Retina (tissue), 1 donor: Measurements from ENCODE around the gene SEMA5A.

Source experiments
- DNase-seq: peaks from one replicate; pipeline ENCODE4 v3.0.0-alpha.2; 2016

Gene SEMA5A

DNA sequence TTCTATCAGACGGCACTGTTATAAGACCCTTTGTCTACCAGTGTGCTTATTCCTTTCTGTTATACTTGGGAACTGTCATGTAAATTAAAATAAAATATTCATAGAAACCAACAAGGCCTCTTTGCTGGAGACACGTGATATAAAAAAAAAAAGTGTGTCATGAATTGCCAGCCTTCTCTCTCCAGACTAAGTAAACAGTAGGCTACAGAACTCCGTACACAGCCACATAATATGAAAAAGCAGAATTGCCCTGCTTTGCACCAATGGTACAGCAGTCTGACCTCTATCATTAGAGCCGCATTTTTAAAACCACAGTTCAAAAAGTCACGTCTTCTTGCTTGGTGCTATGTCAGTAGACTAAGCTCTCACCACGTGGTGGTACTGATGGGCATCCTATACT, 231.3 kb downstream of the SEMA5A start:
- DNase-seq = no peak

DNA sequence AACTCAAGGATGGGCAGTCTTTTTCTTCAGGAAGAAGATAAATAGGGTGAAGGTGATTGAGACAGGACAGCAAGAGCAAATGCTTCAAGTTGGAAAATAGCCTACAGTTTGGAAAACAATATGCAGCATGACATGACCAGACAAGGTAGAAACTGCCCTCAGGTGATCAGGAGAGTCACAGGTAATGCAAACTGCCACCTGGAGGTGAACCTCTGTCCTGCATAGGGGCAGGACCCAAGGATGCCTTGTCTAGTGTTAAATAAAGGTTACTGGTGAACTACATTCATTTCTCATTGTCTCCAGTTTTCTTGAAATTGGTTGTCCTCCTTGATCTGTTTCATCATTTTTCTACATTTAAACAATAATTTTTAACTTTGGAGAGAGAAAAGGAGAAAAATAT, 232.1 kb downstream of the SEMA5A start:
- no peak for DNase-seq

DNA sequence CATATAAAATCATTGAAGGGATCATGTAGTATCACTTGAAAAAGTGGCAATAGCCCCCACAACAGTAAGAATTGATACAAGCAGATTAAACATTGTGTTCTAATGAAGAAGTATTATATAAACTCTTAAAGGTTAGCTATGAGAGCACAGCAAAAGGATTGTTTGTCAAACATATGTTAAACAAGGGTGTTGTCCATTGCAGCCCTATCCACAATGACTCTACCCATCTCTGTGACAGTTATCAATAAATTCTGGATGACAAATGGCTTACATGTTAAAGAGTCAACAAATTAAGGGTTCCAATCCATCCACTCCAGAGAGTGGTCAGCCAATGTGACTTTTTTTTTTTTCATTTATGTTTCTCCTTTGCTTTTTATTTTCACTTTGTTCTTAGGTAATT, 238.7 kb downstream of the SEMA5A start:
- DNase-seq = no peak

DNA sequence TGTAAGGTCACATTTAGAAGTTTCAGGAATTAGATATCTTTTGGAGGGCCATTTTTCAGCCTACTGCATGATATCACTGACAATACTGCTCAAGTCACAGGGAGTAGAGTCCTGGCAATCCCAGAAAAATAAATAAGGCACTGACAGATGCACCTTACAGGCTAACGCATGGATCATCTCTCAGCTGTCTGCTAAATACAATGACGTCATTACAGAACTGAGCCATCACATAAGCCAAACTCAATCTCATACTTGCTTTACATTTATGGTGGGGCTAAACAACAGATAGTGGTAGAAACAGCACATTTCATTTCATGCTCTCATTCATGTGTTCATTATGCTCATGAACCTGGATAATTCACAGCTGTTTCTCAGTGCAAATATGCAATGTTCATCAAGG, 243.7 kb downstream of the SEMA5A start:
- DNase-seq = no peak

DNA sequence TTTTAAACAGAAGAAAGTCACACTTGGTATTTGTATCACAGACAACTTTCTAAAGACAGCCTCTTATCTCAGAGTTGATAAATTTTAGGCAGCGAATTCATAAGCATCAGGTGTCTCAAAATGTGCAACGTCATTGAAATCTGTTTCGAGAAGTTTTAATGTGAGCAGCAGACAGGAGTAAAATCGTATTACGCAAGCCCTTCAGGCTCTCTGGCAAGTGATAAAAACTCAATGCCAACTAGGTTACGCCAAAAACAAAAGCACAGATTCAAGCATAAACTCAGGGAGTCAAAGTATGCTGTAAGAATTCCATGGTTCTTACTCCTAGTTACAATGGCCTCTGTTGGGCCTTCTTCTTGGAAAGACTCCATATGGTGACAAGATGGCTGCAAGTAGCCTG, 244.7 kb downstream of the SEMA5A start:
- DNase-seq = no peak

DNA sequence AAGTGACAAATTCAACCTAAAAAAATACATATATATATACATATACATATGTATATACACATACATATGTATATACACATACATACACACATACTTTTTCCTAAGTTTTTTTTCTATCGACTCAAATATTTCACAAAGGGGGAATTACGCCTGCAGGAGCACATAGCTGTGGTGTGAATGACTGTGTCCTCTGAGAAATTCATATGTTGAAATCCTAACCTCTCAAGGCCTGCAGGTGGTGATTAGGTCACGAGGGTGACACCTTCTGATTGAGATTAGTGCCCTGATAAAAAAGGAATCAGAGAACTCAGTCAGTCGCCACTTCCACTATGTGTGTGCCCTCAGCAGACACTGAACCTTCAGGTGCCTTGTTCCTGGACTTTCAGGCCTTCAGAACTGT, 248.7 kb downstream of the SEMA5A start:
- DNase-seq = no peak

DNA sequence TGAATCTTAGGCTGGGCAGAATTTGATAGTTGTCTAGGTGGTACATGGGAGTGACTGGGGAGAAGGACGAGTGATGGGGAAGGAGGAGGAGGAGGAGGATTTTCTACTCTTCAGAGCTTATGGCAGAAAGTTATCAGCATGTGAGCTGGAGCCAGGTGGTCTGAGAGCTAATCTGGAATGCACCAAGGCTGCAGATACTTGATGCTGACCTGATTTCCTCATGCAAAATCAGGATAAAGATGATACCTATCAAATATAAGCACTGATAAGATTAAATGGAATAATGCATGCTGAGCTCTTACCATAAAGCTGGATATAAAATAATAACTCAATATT, 250.4 kb downstream of the SEMA5A start:
- no peak for DNase-seq

DNA sequence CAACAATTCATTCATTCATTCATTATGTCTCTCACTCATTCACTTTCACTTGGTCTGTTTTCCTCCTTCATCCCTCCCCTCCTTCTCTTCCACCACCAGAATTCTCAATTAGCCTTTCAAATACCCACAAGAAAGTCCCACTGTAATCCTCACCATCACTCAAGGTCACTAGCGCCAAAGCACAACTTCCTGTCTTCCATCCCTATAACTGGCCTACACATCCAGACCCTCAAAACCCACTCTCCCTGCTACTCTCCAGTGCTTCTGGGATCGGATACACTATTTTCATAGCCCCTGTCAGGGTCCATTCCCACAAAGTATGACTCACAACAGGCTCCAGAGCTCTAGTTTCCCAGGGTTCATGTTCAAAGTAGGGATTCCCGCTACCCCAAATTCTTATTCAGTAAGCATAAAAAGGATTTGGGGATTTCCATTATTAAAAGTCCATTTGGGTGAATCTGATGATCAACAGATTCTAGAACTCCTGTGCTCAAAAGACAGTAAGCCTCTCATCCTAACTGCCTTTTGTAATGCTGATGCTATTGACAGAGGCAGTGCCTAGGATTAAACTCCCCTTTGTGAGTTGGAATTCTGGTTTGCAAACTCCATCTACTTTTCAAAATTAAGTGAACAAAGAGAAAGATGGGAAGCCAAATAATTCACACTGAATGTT, 250.9 kb downstream of the SEMA5A start:
- DNase-seq = no peak

DNA sequence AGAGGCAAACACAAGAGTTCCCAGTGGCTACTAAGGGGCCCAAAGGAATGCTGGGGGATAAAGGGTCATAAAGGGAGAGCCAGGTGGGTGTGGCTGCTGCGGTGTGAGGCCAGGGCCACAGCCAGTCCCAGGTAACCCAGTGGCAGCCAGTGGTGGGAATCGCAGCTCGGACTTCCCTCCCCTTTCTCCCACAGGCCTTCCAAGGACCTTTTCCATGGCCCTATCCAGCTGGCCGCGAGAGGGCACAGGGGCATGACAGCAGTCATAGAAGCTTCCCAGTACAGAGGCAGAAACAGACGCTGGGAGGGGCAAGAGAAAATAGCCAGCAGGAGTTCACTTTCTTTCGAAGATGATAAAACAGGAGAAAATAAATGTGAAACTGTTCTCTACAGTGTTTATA, 257.6 kb downstream of the SEMA5A start:
- DNase-seq = no peak

DNA sequence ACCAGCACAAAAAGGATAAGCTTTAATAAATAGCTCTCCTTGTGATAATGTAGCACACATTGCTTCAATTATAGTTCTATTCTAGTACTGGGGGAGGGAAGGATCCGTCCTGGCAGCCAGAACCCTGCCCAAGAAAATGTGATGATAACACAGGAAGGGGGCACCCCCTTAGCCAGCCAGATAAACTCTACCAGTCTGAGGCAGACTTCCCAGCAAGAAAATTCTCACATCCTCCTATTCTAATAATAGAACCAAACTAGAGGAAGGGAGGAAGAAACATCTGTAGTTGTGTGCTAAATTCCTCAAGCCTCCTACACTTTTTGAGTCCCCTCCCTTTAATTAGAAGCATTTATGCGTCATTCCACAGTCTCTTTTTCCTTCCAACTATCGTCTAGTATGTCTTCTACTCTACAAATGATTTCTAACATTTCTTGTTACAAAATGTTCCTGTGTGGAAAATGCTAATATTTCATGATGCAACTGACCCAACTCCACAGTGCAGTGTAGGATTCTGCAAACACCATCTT, 261.0 kb downstream of the SEMA5A start:
- no peak for DNase-seq

DNA sequence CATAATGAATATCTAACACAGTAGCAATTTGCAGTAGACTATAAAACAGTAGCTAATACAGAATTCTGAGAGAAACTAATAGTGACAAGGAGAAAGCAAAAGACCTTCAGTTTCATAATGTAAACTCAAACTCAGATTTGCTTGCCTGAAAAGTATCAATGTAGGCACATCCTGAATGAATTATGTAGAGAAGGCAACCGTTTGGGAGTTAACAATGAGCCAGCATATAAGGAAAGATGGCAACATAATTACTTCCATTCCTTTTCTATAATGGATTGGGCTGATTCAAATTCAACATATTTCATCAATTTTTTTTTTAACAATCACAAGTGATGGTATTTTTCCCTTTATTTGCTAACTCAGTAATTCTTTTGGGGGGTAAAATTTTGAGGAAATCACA, 261.6 kb downstream of the SEMA5A start:
- DNase-seq = no peak

DNA sequence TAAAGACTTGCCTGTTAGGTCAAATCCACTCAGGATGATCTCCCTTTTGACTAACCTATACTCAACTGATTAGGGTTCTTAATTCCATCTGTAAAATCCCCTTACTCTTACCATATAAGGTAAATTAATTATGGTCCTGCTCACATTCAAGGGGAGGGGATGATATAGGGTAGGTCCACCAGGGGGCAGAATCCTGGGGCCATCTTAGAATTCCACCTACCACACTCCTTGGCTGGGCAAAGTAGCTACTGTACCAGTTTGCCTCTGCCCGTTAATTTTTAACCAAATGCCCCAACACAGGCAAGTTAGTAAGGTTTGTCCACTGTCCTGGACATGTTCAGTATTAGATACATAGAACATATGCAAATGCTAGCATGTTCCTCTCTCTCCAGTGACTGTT, 262.4 kb downstream of the SEMA5A start:
- no peak for DNase-seq

DNA sequence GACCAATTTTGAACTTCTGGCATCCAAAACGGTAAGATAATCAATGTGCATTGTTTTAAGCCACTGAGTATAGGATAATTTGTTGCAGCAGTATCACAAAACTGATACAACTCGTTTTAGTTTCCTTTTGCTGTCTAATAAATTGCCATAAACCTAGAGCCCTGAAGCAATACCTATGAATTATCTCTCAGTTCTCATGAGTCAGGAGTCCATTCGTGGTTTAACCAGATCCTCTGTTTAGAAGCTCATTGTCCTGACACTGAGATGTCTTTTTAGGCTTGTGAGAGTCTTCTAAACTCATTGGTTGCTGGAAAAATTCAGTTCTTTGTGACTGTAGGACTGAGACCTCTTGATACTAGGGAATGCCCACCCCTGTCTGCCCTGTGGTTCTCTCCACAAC, 262.9 kb downstream of the SEMA5A start:
- DNase-seq = no peak

DNA sequence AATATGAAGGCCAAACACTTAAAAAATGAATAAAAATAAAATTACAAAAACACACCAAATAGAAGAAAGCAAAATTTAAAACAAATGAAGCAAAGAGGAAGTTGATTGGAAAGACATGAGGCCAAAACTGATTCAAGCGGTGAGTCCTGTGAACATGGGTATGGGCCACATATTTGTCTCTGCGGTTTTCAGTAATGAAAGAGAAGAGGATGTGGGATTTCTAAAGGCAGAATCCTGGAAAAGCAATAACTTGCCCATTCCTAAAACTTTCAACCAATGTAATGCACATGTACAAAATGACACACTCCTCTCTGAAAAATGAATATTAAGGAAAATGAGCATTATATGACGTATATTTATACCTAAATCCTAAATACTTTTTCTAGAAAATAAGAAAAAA, 263.7 kb downstream of the SEMA5A start:
- no peak for DNase-seq

DNA sequence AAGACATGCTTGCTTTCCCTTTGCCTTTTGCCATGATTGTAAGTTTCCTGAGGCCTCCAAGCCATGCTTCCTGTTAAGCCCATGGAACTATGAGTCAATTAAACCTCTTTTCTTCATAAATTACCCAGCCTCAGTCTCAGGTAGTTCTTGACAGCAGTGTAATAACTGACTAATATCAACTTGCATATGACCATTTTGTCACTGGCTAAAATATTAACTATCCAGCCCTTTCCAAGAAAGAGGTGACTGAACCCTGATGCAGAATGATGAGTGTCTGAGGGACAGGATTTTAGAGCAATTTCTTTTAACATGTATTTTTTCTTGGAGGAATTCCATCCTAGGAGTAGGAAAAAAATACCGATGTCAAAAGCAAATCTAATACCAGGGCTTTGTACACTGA, 266.1 kb downstream of the SEMA5A start:
- no peak for DNase-seq

DNA sequence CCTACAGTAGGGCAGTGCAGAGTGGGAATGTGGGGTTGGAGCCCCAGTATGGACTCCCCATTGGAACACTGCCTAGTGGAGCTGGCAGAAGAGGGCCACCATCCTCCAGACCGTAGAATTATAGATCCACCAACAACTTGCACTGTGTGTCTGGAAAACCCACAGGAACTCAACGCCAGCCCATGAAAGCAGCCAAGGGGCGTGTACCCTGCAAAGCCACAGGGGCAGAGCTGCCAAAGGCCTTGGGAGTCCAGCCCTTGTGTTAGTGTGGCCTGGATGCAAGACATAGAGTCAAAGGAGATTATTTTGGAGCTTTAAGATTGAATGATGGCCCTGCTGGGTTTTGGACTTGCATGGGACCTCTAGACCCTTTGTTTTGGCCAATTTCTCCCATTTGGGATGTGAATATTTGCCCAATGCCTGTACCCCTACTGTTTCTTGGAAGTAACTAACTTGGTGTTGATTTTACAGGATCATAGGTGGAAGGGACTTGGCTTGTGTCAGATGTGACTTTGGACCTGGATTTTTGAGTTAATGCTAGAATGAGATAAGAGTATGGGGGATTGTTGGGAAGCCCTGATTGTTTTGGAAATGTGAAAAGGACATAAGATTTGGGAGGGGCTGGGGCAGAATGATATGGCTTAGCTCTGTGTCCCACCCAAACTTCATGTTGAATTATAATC, 266.8 kb downstream of the SEMA5A start:
- DNase-seq = no peak

DNA sequence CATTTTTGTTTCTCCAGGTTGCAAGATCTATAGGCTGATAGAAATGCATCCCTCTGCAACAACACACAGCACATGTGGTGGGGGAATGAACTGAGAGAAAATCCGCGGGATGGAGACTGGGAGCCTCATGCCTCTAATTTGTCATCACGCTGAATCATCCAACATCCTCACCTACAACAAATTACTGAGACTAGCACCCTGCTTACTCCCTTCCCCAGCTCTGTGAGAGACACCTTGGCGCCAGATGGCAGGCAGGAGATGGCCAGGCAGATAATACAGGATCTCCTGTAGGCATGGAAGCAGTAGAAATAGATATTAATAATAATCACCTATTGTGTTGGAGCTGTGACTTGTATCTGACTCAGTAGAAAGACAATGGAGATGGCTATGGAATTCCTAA, 276.9 kb downstream of the SEMA5A start:
- DNase-seq = no peak

DNA sequence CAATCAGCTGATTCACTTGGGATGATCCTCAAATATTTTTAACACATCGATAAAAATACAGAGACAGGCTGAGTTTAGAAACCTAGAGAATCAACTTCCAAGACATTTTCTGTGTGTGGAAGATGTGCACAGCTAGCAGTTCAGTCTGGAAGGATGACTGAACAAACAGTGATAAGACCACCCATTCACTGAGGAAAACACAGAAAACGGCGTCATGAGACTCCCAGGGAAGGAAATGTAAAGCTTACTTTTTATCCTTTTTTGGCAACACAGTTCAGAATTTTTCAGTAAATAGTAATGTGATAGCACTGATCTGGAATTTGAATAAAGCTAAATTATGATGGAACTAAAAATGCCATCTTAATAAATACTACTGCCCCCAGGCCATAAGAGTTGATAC, 277.6 kb downstream of the SEMA5A start:
- no peak for DNase-seq

DNA sequence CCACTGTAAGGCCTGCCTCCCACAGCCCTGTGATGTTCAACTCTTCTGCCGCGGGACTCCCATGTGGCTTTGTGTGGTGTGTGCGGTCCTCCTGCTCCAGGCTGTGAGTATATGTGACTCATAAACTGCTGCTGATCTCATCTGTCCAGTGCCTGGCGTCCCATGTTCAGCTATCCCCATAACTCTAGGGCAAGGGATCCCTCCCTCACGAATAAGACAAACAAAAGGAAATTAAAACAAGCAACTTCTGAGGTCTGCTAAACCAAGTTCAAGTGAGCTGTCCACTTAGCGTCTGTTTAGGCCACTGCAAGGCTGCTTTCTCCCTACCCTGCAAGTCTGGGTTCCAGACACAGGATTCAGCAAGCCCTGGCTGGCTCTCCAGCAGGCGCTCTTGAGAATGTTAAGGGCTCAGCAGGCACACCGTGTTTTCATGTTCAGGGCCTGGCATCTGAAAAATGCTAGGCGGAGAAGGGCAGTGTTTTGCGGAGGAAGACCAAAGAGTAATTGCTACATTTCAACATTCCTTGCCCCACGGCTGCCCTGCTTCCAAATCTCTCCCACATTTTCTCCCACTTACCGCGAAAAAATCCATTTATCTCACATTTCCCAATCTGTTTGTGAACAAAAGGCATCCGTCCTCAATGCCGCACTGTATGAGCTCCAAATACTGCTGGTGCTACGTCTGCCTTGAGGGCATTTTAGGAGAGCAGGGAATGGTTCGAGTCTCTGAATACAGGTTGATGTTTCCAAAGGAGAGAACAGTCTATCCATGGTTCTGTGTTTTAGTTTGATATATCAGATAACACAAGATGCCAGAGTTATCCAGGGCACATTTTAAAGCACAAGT, 280.2 kb downstream of the SEMA5A start:
- no peak for DNase-seq

DNA sequence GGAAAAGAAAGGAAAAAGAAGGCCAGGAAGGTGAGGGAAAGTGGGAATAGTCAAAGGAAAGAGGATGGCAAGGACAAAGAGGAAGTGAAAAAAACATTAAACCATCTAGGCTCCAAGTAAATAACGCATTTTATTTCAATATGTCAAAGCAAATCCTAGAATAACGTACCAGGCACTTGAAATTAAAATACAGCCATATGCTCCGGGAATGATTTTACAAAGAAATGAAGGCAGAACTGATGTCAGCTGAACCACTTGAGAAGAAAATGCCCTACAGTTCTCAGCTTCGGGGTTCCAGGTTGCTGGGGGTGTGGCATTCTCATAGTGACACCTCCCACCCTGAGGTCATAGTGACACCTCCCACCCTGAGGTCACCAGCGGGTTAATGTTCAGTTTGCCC, 281.6 kb downstream of the SEMA5A start:
- DNase-seq = no peak

DNA sequence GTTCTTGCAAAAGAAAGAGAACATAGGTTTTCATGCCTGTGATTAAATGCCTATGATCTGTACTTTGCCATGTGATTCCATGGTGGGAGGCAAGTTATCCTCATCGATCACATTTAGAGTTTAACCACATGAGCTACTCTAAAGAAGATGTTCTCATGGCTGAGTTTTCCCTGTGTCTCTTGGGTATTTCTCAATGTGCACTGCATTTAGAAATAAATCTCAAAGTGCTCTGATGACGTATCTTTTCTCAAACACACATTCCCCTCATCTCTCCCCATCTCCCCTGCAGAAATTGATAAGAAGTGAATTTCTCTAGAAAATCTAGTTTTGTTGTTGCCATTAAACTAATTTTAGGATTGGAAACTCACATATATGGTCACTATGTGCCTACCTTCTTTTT, 282.2 kb downstream of the SEMA5A start:
- DNase-seq = no peak

DNA sequence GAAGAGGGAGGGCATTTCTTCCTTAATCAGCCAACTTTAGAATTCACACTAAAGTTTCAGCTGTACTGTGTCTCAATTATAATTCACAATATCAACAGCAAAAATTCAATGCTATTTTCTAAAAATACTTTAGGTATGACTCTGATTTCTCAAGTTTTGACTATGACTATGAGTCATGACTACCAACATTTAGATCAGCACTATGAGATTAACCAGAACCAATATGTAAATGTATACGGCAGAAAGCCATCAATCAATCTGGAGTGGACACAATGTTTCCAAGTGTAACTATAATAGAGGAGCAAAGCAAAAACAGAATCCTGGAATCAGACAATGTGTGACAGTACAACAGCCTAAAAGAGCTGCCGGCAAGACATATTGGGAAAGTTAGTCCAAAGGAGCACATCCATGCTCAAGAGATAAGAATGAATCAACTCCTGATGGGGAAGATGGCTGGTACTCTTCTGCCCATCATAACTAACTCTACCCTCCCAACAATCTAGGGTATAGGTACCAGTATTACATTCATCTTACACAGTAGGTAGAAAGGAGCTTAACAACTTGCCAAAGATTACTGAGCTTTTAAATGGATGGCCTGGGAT, 294.4 kb downstream of the SEMA5A start:
- no peak for DNase-seq

DNA sequence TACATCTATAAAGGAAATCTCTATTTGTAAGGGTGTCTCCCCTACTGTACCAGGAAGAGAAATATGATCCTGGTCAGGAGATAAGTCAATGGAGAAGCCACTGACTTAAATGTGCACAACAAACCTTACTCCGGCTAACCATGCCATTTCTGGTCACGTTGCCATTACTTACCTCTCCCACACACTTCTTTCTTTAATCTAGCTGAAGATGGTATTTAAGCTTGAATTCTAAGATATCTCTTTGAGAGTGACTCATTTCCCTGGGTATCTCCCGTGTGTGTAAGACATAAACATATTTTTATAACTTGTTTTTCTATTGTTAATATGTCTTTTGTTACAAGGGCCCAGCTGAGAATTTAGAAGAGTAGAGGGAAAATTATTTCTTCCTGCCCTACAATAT, 296.6 kb downstream of the SEMA5A start:
- DNase-seq = no peak

DNA sequence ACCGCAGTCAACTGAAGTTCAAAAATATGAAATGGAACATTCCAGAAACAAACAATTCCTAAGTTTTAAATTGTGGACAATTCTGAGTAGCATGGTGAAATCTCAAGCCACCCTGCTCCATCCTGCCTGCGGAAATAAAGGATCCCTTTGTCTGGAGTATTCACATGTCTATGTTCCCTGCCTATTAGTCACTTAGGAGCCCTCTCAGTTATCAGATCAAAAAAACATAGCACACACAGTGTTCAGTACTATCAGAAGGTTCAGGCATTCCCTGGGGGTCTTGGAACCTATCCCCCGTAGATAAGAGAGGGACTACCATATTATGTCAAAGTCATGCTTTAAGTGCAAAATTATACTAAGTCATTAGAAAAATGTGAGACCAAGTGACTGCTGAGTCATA, 300.8 kb downstream of the SEMA5A start:
- no peak for DNase-seq
